Inflammatory macrophage (primary cell): Measurements from ENCODE around the gene GAA.
A peak's percentile ranks its signal among the peaks of the same experiment; 100 is the strongest.

Source experiments
- DNase-seq, 2 donors: peaks; one replicate each; pipeline ENCODE4 v3.0.0-alpha.2; 2020 to 2022
- total RNA-seq, 18 experiments: gene quantifications; one replicate each; lab custom pipeline; 2026; ENCODE audit warnings: mixed read lengths in 6 of 18, inconsistent platforms in 2 of 18; lab: John Stamatoyannopoulos, UW

The GAA gene
- total RNA-seq: 96.5 to 370 (median 202) reads per million in 18 experiments

DNA sequence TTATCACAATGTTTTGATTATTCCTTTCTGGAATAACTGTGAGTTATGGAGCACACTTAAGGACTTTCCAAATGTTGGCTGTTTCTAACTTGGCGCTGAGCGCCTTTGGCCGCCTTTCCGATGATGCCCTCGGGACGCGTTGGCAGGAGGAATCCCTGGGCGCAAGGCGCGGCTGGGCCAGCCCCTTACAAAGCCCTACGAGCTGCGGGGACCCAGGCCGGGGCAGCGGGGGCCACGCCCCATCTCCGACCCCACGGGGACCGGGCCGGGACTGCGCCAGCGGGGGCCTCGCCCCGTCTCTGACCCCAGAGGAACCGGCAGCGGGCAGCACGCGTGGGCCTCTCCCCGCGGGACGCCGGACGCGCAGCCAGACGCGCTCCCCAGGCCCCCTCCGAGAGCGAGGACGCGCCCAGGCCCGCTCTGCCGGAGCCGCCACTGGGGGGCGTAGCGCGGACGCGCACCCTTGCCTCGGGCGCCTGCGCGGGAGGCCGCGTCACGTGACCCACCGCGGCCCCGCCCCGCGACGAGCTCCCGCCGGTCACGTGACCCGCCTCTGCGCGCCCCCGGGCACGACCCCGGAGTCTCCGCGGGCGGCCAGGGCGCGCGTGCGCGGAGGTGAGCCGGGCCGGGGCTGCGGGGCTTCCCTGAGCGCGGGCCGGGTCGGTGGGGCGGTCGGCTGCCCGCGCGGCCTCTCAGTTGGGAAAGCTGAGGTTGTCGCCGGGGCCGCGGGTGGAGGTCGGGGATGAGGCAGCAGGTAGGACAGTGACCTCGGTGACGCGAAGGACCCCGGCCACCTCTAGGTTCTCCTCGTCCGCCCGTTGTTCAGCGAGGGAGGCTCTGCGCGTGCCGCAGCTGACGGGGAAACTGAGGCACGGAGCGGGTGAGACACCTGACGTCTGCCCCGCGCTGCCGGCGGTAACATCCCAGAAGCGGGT lies at the start of gene GAA:
Gene GAA, plus strand, starts transcription at position 571 of the 935 bp plus-strand sequence. CDS start 3,006 bp downstream, outside the sequence.
- peak; percentile 86 to 91 for DNase-seq

DNA sequence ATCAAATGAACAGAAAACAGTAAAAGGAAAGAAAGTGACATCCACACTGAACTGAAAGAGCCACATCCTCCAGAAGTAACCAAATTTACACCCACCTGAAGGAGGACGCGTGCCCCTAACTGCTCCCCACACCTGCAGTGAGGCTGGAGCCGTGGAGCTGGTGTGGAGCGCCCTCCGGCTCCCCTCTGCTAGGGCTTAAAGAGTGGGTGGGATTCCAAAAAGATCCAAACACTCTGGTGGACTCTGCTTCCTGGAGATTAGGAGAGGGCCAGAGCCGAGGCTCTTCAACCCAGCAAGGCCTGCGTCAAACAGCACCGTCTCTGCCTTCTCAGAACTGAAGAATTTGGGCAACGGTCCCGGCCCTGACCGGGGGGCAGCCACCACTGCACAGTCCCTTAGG lies 49.7 kb upstream of the GAA start:
- no peak for DNase-seq

DNA sequence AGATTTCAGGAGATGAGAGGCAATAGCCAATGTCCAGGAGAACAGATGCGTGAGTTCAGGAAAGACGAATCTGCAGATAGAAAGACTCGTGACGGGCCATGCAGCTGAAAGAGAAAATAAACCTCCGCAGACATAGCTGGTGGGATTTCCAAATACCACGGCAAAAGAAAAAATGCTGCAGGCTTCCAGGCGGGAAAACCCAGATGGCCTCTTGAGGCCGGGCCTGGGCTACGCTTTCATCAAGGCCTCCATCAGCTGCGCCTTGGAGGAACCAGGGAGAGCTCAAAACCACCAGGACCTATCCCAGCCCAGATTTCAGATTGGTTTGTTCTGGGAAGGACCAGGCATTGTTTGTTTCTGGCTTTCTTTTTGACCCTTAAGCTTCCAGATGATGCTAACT lies 48.3 kb upstream of the GAA start:
- no peak for DNase-seq

DNA sequence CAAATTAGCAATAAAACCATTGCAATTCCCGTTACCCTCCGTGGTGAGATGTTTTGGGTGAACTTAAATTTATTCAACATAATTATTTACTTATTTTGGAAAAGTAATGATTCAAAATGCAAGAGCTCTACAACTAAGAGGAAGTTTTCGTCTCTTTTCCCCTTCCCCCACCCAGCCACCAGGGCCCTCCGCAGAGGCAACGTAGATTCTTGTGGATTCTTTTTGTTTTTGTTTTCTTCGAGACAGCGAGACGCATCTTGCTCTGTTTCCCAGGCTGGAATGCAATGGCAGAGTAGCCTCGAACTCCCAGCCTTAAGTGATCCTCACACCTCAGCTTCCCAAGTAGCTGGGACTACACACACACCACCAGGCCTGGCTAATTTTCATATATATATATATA lies 45.8 kb upstream of the GAA start:
- DNase-seq: no peak

GRCh38 chr17:80058311-80058955 lies 42.9 kb upstream of the GAA start:
- DNase-seq: no peak

GRCh38 chr17:80060644-80061043 lies 40.7 kb upstream of the GAA start:
- DNase-seq: no peak

DNA sequence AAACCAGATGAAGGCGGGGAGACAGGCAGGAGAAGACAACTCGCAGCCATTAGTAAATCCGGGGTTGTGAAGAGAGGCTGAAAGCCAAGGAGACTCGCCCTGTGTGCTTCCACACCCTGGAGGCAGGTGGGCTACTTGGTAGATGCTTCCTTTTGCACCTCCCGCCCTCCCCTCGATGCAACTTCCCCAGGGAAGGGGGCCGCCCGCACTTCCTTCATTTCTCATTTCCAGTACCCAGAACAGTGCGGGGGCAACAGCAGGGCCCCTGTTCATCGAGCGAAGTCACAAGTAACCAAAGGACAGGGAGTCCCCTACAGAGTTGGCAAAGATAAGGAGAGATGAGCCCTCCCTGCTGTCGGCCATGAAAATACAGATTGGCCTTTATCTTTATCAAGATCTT lies 40.0 kb upstream of the GAA start:
- DNase-seq: no peak

DNA sequence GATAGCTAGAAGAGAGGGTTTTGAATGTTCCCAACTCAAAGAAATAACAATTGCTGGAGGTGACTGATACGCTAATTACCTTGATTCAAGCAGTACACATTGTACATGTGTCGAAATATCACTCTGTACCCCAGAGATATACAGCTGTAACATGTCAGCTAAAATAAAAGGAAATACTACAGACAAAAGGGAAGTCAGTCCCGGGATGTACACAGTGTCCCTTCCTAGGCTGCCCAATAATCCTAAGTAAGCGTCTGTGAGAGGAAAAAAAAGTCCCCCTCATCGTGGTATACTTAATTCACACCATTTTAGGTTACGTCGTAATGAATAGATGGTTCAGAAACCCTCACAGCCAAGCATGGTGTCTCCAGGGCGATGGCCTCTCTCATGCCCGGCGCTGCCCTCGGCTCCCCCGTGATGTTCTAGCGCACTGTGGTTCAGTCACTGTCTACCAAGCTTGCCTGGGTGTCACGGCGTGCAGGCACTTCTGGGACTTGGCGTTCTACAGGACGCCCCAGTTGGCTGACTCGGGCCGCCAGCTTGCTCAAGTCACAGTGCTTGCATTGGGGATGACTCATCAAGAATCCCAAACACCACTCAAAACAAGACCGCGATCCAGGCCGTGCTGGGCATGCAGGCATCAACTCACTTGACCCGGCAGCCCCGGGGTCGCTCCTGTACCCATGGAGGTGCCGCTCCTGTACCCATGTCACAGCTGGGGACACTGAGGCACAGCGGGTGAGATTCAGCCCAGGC lies 37.4 kb upstream of the GAA start:
- DNase-seq: peak; percentile 43 to 62

- no peak for DNase-seq
Measured at GRCh38 chr17:80064696-80065095, 36.7 kb upstream of the GAA start.

GRCh38 chr17:80065478-80066170 lies 35.8 kb upstream of the GAA start:
- no peak for DNase-seq

DNA sequence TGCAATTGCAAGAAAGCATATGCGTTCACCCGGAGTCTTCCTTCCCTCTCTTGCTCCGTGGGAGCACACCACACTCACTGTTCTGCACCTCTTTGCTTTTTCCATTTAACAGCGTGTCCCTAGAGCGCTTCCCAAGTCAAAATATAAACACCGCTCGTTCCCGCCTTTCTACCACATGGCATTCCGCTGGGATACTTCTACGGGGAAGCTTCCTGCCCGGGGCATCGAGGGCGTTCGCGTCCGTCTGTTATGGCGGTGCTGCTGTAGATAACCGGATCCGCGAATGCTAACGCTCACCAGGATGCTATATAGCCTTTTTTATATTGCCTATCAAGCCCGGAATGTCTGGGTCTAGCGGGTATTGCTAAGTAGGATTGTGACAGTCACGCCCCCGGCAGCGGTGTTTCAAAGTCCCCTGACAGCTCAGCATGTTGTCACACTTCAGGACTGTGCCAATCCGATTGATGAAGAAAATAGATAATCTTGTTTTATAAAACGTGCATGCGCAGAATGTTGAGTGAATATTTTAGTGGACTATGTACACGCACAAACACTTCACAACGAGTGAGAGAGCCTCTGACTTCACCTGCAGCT lies 33.9 kb upstream of the GAA start:
- DNase-seq: no peak

DNA sequence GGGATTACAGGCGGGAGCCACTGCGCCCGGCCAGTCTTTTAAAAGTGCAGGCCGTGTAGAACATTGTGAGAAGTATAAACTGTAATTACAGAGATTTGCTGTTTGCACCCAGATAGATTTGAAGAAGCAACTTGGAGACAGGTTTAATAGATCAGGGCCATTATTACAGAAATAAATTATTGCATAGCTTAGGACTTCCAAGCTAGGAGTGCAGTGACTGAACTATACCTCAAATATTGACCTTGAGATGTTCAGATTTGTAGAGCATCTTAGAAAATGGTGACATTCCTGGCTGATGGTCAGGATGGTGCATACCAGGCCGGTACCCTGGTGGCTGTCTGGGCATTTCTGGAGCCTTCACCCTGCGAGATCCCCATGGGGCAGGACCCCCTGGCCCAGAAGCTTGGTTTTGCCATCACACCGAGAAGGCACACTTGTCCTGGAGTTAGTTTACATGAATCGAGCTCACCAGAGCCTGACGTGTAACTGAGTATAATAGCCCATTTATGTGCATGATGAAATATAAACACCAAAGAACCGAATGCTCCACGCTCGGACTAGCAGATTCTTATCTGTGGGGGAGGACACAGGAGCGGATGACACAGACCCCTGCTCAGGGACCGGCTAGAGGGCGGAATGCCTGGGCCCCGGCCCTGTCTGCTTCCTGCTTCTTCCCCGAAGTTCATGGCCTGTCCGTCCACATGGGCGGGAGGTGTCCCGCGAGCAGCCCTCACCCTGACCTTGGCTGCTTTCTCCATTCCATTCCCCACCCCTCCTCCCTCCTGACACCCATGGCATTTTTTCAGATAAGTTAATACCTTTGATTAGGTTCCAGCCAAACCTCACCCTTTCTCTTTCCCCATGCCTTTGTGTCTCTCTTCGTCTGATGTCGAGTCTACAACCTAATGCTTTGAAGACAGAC lies 32.8 kb upstream of the GAA start:
- no peak for DNase-seq

GRCh38 chr17:80070375-80071115 lies 30.8 kb upstream of the GAA start:
- DNase-seq: no peak

DNA sequence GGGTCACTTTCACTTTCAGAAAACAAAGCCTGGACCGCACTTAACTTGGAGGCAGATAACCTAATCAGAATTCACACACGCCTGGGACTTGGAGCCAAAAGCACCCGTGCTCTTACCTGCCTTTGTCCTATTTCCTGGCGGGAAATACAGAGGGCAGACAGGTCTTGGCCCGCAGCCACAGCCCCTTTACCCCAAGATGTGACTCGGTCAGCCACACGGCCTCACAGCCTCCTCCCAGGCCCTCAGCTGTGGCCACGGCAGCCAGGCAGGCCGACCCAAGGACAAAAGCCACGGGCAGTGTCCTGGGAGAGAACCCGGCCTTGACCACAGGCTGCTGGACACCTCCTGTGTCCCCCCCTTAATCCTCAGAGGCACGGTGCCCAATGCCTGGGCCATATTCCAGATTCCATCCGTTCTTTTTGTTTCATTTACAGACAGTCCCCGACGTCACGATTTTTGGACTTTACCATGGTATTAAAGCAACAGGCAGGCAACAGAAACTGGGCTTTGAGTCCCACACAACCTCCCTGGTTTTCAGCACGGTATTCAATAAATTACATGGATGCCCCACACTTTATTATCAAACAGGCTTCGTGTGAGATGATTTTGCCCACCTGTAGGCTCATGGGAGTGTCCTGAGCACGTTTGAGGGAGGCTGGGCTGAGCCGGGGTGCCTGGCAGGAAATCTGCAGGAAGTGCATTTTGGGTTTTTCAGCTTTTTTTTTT lies 30.1 kb upstream of the GAA start:
- no peak for DNase-seq

DNA sequence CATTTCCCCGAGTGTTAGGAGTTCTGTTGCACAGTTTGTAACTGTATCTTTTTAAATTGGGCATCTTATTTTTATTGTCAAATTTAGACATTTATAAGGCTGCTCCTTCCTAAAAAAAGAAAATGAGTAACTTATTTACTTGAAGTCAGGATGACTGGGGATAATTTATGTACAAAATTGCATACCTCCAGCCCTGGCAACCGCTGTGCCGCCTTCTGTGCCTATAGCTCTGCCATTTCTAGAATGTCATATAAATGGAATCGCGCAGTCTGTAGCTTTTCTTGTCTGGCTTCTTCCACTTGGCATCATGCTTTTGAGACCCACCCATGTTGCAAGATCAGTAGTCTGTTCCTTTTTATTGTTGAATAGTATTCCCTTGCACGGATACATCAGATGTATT lies 29.0 kb upstream of the GAA start:
- no peak for DNase-seq

DNA sequence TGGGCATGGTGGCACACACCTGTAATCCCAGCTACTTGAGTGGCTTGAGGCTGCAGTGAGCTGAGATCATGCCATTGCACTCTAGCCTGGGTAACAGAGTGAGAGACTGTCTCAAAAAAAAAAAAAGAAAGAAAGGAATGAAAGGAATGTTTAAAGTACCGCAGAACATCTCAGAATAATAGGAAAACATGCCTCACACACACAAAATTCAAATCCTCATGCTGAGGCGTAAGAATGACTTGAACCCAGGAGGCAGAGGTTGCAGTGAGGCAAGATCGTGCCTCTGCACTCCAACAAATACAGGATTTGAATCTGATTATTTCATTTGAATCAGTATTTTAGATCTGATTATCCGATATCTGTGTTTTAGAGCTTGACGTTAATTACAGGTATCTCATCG lies 21.3 kb upstream of the GAA start:
- no peak for DNase-seq

GRCh38 chr17:80081596-80081995 lies 19.8 kb upstream of the GAA start:
- DNase-seq: no peak

DNA sequence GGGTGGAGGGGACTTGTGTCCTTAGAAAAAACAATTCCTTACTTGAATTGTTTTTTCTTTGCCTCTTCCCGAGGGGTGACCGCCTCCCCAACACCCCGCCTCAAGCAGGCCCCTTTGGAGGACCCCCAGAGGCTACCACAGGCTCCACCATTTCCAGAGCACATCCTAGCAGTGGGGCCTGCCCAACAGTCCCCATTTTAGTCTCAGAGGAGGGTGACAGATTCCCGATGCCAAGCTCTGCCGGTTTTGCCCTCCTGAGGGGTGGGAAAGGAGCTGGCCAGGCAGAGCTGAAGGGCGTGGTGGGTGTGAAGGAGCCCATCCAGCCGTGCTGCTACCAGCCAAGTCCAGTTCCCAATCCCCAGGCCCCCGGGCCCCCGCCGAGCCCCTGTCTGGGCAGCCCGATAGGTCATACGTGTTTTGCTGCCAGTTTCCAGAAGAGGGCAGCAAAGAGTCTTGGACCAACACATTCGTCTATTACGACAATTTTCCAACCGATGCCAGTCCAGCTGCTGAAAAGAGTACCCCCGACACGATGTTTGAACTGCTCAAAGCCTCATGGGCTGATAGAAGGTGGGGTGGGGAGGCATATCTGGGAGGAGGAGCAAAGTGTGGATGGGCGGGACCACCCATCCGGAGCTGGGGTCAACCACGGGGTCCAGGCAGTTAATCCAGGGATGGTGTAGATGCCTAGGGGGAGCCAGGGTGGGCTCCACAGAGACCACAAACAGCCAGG lies 18.8 kb upstream of the GAA start:
- DNase-seq: peak; percentile 70 to 86

GRCh38 chr17:80083136-80083661 lies 18.2 kb upstream of the GAA start:
- DNase-seq: no peak
